Loucy (cell line): ENCODE results near the gene TSPAN31.
A peak's percentile ranks its signal among the peaks of the same experiment; 100 is the strongest.

Experiments used
- H2AFZ ChIP-seq: fragments of 200-600 bp; sonication (generic); 2 replicates; pipeline ENCODE4 v1.6.0; 2016; ENCODE audit warnings: antibody characterized with exemption, mild to moderate bottlenecking, low read length, moderate library complexity
- H3F3A ChIP-seq: fragments of 200-600 bp; 2 replicates; pipeline ENCODE4 v1.6.0; 2016; ENCODE audit warnings: antibody characterized with exemption, low read depth, mild to moderate bottlenecking
- H3K27me3 ChIP-seq: fragments of 200-600 bp; sonication (generic); 2 replicates; pipeline ENCODE4 v1.6.1; 2014; ENCODE audit warnings: low read length, mild to moderate bottlenecking; ENCODE audit not compliant: insufficient read depth, poor library complexity, severe bottlenecking
- H3K36me3 ChIP-seq: fragments of 200-600 bp; sonication (generic); 2 replicates; pipeline ENCODE4 v1.6.1; 2016; ENCODE audit warnings: low read length; ENCODE audit not compliant: insufficient read depth
- H3K4me1 ChIP-seq: fragments of 200-600 bp; sonication (generic); 2 replicates; pipeline ENCODE4 v1.5.1; 2014; ENCODE audit warnings: low read length, mild to moderate bottlenecking; ENCODE audit not compliant: insufficient read depth, poor library complexity, severe bottlenecking
- H3K4me2 ChIP-seq: fragments of 200-600 bp; sonication (generic); 2 replicates; pipeline ENCODE4 v1.6.0; 2014; ENCODE audit warnings: antibody characterized with exemption, low read length, low read depth, mild to moderate bottlenecking; ENCODE audit not compliant: poor library complexity, severe bottlenecking
- H3K4me3 ChIP-seq: fragments of 200-600 bp; sonication (generic); 2 replicates; pipeline ENCODE4 v1.5.1; 2014; ENCODE audit warnings: low read length, mild to moderate bottlenecking, mixed read lengths; ENCODE audit not compliant: poor library complexity, severe bottlenecking
- H3K79me2 ChIP-seq: fragments of 200-600 bp; sonication (generic); 2 replicates; pipeline ENCODE4 v1.6.1; 2014; ENCODE audit warnings: low read length; ENCODE audit not compliant: insufficient read depth
- H3K9ac ChIP-seq: fragments of 200-600 bp; sonication (generic); 2 replicates; pipeline ENCODE4 v1.6.0; 2014; ENCODE audit warnings: mild to moderate bottlenecking, low read depth, low read length, moderate library complexity; ENCODE audit not compliant: poor library complexity, severe bottlenecking
- H3K9me2 ChIP-seq: fragments of 200-600 bp; sonication (generic); replicated peaks from 2 replicates; pipeline ENCODE4 v1.6.1; 2016; ENCODE audit warnings: low read depth, low read length, mixed read lengths
- H3K9me3 ChIP-seq: fragments of 200-600 bp; sonication (generic); 2 replicates; pipeline ENCODE4 v1.6.1; 2014; ENCODE audit warnings: mild to moderate bottlenecking, antibody characterized with exemption, low read length, low read depth; ENCODE audit not compliant: insufficient read depth
- H4K20me1 ChIP-seq: fragments of 200-600 bp; sonication (generic); 2 replicates; pipeline ENCODE4 v1.6.0; 2014; ENCODE audit warnings: antibody characterized with exemption, low read length, mild to moderate bottlenecking; ENCODE audit not compliant: insufficient read depth, poor library complexity, severe bottlenecking
- EZH2phosphoT487 ChIP-seq: fragments of 200-600 bp; IDR thresholded peaks from 2 replicates; pipeline ENCODE4 v1.6.1; 2018; ENCODE audit warnings: antibody characterized with exemption, mild to moderate bottlenecking, moderate library complexity, borderline replicate concordance
- TF ChIP-seq, protein P1 (sequence below): fragments of 200-600 bp; sonication (generic); conservative IDR thresholded peaks from 2 replicates; pipeline ENCODE4 v1.5.1; 2014; ENCODE audit warnings: mild to moderate bottlenecking, antibody characterized with exemption, low read length

Gene TSPAN31

DNA sequence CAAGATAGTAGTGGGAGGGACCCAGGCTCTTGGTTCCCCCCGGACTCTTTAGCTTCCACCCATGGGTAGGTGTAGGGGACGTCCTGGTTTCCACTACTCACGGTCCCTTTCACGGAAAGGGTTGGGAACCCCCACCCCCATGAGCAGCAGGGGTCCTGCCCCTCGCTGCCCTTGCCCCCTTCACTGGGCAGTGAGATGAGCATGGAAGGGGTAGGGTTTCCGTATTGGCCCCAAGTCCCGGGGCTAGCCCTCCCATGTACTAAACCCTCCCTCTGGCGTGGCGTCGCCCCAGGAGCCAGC is 19.0 kb upstream of the TSPAN31 start:
- Histone ChIP-seq H3K4me3 (no peak overlapping the region), H3K9me3 (no peaks in the 10 kb centered on the region), H3K4me2 (no peak overlapping the region), H3F3A (no peaks in the 10 kb centered on the region), H2AFZ (no peak overlapping the region), H3K27me3 (no peaks in the 10 kb centered on the region), H4K20me1 (no peaks in the 10 kb centered on the region), H3K9ac (no peak overlapping the region), H3K79me2 (no peaks in the 10 kb centered on the region), H3K36me3 (peaks cover 37% of the 10 kb centered on the region; the same call in 1 of the 2 replicates), H3K4me1 (no peaks in the 10 kb centered on the region), H3K9me2 (no peaks in the 10 kb centered on the region)
- no peak for TF ChIP-seq EZH2phosphoT487
- TF ChIP-seq, protein P1, sequence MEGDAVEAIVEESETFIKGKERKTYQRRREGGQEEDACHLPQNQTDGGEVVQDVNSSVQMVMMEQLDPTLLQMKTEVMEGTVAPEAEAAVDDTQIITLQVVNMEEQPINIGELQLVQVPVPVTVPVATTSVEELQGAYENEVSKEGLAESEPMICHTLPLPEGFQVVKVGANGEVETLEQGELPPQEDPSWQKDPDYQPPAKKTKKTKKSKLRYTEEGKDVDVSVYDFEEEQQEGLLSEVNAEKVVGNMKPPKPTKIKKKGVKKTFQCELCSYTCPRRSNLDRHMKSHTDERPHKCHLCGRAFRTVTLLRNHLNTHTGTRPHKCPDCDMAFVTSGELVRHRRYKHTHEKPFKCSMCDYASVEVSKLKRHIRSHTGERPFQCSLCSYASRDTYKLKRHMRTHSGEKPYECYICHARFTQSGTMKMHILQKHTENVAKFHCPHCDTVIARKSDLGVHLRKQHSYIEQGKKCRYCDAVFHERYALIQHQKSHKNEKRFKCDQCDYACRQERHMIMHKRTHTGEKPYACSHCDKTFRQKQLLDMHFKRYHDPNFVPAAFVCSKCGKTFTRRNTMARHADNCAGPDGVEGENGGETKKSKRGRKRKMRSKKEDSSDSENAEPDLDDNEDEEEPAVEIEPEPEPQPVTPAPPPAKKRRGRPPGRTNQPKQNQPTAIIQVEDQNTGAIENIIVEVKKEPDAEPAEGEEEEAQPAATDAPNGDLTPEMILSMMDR: no peak

DNA sequence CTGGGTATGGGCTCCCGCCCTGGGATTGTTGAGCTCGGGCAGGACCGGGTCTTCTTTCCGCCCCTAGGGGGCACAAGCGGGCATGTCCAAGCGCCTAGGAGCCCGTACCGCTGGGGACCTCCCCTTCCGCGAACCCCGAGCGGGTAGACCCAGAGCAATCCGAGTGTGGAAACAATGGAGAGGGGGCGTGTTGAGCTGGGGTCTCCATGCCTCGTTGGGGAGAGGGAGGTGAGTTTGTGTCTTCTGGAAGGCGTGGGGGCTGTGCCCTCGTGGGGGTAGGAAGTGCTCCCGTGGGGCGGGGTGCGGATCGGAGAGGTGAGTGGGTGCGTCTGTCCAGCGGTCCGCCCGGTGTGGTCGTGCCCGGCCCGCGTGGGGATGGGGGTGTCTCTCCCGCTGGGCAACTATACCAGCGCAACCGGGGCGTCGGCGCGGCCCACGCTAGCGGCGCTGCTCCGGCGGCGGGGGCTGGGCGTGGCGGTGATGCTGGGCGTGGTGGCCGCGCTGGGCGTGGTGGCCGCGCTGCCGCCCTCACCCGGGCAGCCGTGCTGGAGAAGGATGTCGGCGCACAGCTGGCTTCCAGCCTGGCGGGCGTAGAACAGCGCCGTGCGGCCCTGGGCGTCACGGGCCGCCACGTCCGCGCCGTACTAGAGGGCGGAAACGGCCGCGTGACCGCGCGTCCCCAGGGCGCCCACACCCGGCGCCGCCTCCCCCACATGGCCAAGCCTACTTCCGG is 18.5 kb upstream of the TSPAN31 start:
- H2AFZ ChIP-seq: no peak overlapping the region
- no peaks in the 10 kb centered on the region for H3K4me1 ChIP-seq
- no peaks in the 10 kb centered on the region for H3K9me2 ChIP-seq
- no peak for TF ChIP-seq EZH2phosphoT487
- TF ChIP-seq, protein P1: peak; percentile 53
- no peak overlapping the region for H3K4me2 ChIP-seq
- no peak overlapping the region for H3K4me3 ChIP-seq
- H3K79me2 ChIP-seq: no peaks in the 10 kb centered on the region
- no peaks in the 10 kb centered on the region for H3F3A ChIP-seq
- no peak overlapping the region for H3K9ac ChIP-seq
- H3K36me3 ChIP-seq: peaks cover 42% of the 10 kb centered on the region; the same call in 1 of the 2 replicates
- no peaks in the 10 kb centered on the region for H4K20me1 ChIP-seq
- no peaks in the 10 kb centered on the region for H3K9me3 ChIP-seq
- H3K27me3 ChIP-seq: no peaks in the 10 kb centered on the region

- no peaks in the 10 kb centered on the region for H3K4me1 ChIP-seq
- H3K4me3 ChIP-seq: no peak overlapping the region
- H3K4me2 ChIP-seq: no peak overlapping the region
- no peaks in the 10 kb centered on the region for H3K9me2 ChIP-seq
- no peaks in the 10 kb centered on the region for H4K20me1 ChIP-seq
- no peaks in the 10 kb centered on the region for H3K79me2 ChIP-seq
- H3K9ac ChIP-seq: no peak overlapping the region
- H2AFZ ChIP-seq: no peak overlapping the region
- peaks cover 50% of the 10 kb centered on the region; the same call in 1 of the 2 replicates for H3K36me3 ChIP-seq
- no peaks in the 10 kb centered on the region for H3F3A ChIP-seq
- H3K9me3 ChIP-seq: no peaks in the 10 kb centered on the region
- no peak for TF ChIP-seq EZH2phosphoT487
- TF ChIP-seq, protein P1: no peak
- H3K27me3 ChIP-seq: no peaks in the 10 kb centered on the region
Observed at GRCh38 chr12:57726884-57727757, 17.7 kb upstream of the TSPAN31 start.
